Measurements from ENCODE around the gene FZR1. TPM values are rescaled to one million over a fixed set of nuclear protein-coding genes. Genes with fewer than 3 reads are reported as not detected.
"Not testable (repeated sequence)": the region's sequence is repeated elsewhere in the genome, so short reads cannot be mapped to it uniquely, and the experiment has no call there.

FZR1 gene
- total RNA-seq, 1 experiment from 2014 or later: 48.2 TPM

DNA sequence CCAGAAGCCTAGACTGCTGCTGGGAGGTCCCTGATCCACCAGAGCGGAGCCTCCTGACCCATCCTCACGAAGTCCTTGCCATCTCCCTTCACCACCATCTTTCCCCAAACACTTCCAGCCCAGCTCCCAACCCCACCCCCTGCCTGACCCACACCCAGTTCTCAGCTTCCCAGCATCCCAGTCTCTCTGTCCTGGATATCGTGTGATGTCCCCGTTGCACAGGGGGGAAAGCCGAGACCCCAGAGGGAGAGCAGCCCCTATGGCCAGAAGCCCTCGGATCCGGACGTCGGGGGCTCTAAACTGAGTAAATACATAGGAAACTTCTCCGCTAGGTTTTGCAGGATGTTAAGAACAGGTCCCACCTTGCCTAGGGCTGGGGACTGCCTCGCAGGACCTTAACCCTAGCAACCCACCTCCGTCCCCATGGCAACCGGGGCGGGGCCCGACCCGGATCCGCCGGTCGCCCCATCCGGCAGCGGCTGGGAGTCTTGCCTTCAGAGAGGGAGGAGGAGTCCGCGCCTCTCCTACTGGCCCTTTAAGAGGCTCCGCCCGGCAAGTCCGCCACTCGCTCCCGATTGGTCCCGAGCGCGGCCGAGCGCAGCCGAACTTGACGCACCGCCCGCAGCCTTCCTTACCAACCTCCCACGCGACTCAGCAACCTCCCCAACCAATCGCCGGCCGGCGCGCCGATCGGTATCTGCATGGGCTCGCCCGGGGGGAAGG is 66.2 kb downstream of the FZR1 start:
- peak; percentile 99 for DNase-seq (ENCODE audit: low read depth)

DNA sequence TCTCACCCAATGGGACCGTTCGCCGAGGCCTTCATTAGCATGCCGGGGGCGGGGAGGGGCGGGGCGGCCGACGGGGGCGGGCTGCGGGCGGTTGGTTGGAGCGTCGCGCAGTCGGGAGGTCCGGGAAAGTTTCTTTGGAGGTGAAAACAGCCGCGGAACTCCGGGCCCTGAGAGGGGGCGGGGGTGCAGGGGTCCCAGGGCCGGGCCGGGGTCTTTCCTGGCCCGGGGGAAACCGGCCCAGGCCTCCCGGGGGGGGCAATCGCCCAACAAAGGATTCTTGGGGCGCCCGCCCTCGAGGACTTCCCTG is 66.7 kb downstream of the FZR1 start, which contains the start of gene HMG20B:
Gene HMG20B (plus strand): TSS at position 90 of the 307 bp plus-strand sequence. CDS start 366 bp downstream, outside the sequence.
- no peak for DNase-seq (ENCODE audit: low read depth)

DNA sequence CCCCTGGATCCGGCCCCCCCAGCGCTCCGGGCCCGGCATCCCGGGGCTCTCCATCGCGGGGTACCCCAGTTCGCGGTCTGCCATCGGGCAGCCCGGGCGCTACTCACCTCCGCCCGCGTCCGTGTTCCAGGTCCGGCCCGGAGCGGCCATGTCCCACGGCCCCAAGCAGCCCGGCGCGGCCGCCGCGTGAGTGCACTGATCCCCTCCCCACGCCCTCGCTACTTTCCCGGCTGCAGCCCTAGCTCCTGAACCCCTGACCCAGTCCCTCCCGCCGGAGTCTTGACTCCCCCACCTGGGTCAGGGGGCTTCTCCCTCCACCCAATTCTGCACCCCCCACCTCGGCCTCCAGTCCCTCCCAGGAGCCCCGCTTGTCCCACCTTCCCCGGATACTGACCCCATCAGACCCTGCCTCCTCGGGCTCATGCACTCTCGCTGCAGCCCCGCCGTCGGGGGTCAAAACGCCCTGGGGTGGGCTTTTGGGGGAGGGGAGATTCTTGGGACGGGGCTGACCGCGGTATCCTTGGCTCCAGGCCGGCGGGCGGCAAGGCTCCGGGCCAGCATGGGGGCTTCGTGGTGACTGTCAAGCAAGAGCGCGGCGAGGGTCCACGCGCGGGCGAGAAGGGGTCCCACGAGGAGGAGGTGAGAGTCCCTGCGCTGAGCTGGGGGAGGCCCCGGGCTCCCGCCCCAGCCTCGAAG is 67.2 kb downstream of the FZR1 start:
- DNase-seq (ENCODE audit: low read depth): no peak

DNA sequence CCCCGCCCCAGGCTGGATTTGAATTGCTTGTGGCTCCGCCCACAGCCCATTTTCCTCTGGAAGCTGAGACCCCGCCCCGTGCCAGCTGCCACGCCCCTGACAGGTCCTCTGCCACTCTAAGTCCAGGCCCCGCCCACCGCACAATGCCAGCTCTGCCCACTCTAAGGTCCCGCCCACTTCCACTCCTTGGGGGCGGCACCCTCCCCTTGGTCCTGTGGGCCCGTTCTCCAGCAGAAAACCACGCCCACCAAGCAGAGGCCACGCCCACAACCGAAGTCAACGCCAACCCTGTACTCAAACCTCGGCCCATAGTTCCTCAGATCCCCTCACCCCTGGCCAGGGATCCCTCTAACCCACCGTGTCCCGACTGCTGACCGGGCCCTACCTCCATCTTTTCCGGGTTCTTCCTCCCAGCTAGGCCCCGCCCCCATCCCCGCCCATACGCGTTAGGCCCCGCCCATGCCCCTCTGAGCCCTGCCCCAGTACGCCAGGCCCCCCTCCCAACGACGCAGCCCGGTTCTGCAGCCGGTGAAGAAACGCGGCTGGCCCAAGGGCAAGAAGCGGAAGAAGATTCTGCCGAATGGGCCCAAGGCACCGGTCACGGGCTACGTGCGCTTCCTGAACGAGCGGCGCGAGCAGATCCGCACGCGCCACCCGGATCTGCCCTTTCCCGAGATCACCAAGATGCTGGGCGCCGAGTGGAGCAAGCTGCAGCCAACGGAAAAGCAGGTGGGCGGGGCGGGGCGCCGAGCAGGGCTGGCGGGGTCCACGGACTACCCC is 67.9 kb downstream of the FZR1 start:
- DNase-seq (ENCODE audit: low read depth): peak; percentile 97

DNA sequence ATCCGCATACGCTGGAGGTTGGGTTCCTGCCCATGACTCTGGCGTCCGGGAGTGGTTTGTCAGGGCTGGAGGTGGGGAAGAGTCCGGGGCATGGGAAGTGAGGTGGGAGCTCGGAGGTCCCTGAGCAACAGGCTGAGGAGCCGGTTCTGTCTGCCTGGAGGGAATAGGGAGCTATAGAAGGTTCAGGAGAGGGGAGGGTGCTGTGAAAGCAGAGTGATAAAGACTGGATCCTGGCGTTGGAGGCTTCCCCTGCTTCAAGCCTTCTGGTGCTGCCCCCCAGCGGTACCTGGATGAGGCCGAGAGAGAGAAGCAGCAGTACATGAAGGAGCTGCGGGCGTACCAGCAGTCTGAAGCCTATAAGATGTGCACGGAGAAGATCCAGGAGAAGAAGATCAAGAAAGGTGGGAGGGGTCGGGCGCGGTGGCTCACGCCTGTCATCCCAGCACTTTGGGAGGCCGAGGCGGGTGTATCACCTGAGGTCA is 69.2 kb downstream of the FZR1 start:
- DNase-seq (ENCODE audit: low read depth): peak; percentile 52

DNA sequence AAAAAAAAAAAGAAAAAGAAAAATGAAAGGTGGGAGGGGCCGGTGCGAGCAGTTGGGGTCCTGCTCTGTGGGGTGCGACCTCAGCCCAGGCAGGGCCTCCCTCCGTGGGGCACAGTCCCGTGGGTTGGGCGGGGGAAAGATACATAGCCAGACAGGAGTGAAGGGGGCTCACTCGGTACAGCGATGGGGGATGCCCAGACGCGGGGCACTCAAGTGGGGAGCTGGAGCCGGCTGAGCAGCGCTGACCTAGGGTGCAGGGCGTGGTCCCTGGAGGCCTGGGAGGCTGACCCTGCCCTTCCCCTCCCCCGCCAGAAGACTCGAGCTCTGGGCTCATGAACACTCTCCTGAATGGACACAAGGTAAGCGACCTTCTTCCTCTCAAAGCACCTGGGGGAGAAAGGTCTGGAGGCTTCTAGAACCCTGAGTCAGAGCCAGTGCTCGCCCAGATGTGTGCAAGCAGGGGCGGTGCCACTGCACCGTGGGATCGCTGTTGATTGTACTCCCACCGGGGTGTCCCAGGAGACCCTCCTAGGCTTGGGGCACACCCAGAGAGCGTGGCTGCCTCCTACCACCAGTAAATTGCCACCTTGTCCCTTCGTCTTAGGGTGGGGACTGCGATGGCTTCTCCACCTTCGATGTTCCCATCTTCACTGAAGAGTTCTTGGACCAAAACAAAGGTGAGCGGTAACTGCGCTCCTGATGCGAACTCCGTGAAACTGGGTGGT is 70.0 kb downstream of the FZR1 start:
- no peak for DNase-seq (ENCODE audit: low read depth)

DNA sequence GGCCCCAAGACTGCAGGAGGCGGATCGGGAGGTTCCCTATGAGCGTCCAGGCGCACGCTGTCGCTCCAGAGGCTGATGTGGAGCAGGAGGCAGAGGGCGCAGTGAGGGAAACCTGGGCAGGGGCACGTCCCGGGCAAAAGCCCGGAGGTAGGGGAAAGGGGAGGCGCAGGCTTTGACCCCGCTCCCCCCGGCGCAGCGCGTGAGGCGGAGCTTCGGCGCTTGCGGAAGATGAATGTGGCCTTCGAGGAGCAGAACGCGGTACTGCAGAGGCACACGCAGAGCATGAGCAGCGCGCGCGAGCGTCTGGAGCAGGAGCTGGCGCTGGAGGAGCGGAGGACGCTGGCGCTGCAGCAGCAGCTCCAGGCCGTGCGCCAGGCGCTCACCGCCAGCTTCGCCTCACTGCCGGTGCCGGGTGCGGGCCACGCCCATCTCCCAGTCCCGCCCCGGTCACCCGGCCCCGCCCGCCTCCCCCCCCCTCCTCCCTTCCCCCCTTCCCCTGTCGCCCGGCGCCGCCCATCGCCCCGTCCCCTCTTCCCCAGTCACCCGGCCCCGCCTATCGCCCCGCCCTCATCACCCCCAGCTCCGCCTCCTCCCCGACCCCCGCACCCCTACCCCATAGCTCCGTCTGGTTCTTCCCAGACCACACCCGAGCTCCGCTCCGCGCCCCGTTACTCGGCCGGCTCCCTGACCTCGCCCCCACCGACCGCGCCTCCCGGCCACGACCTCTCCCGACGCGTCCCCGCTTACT is 70.8 kb downstream of the FZR1 start:
- no peak for DNase-seq (ENCODE audit: low read depth)

DNA sequence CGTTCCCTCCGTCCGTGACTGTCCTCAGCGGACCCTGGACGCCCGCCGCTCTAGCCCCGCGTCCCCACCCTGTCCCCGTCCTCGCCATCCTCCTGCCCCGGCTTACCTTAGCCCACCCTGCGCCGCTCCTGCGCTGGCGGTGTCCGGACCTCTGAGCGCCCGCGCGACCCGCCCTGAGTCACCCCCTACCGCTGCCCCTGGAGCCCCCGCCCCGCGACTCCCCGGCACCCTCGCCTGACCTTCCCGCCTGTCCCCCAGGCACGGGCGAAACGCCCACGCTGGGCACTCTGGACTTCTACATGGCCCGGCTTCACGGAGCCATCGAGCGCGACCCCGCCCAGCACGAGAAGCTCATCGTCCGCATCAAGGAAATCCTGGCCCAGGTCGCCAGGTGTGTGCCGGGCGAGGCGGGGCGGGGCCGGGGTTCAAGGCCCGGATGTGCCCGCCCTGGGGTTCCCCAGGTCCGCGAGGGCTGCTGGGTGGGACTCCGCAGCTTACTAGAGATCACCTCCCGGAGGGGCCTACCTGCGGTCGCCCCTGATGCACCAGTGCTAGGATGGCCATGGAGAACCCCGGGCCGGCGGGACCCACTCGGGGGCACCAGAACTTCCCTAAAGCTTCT is 71.7 kb downstream of the FZR1 start:
- no peak for DNase-seq (ENCODE audit: low read depth)

DNA sequence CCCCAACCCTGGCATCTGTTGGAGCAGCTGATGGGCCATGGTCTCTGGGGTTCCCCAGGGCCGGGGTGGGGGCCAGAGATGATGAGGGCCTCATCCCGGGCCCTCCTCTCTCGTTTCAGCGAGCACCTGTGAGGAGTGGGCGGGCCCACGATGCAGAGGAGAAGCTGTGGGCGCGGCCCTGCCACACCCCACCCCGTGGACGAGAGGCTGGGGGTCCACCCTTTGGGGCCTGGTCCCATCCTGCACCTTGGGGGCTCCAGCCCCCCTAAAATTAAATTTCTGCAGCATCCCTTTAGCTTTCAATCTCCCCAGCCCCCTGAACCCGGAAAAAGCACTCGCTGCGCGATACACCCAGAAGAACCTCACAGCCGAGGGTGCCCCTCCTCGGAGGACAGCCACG is 72.3 kb downstream of the FZR1 start:
- DNase-seq (ENCODE audit: low read depth): no peak

DNA sequence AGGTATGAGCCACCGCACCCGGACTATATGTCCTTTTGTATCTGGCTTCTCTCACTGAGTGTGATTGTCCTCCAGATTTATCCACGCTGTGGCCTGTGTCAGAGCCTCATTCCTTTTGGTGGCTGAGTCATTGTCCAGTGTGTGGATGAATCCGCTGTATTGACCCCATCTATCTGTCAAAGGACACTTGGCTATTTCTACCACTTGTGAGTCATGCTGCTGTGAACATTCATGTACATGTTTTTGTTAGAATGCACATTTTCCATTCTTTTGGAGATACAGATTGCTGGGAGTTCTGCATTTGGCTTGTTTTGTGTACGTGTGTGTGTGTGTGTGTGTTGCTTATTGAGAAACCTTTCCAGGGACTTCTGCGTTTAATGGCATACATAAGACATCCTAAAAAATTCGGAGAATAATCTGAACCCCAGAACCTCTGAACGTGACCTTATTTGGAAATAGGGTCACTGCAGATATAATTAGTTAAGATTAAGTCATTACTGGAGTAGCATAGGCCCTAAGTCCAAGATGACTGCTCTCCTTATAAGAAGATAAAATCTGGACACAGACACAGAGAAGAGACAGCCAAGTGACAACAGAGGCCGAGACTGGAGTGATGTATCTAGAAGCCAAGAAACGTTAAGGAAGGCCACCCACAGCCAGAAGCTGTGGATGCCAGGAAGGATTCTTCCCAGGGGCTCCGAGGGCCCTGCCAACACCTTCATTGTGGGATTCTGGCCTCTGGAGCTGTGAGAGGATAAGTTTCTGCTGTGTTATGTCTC is 74.2 kb downstream of the FZR1 start:
- DNase-seq (ENCODE audit: low read depth): peak; percentile 97

DNA sequence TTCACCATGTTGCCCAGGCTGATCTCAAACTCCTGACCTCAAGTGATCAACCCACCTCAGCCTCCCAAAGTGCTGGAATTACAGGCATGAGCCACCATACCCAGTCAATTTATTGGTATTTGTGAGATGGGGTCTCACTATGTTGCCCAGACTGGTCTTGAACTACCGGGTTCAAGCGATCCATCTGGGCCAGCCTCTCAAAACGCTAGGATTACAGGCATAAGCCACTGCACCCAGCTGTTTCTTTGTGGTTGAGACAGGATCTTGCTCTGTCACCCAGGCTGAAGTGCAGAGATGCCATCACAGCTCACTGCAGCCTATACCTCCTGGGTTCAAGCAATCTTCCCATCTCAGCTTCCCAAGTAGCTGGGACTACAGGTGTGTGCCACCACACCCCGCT is 75.7 kb downstream of the FZR1 start:
- not testable (repeated sequence) for DNase-seq (ENCODE audit: low read depth)

DNA sequence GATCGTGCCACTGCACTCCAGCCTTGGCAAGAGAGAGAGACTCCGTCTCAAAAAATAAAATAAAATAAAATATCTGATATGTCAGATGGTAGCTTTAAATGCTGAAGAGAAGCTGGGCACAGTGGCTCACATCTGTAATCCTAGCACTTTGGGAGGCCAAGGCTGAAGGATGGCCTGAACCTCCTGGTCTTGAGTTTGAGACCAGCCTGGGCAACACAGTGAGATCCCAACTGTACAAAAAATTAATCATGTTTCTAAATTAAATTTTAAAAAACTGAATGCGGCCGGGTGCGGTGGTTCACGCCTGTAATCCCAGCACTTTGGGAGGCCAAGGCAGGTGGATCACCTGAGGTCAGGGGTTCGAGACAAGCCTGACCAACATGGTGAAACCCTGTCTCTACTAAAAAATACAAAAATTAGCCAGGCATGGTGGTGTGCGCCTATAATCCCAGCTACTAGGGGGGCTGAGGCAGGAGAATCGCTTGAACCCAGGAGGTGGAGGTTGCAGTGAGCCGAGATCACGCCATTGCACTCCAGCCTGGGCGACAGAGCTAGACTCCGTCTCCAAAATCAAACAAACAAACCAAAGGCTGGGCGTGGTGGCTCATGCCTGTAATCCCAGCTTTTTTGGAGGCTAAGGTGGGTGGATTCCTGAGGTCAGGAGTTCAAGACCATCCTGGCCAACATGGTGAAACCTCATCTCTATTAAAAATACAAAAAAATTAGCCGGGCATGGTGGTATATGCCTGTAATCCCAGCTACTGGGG is 78.1 kb downstream of the FZR1 start:
- not testable (repeated sequence) for DNase-seq (ENCODE audit: low read depth)

DNA sequence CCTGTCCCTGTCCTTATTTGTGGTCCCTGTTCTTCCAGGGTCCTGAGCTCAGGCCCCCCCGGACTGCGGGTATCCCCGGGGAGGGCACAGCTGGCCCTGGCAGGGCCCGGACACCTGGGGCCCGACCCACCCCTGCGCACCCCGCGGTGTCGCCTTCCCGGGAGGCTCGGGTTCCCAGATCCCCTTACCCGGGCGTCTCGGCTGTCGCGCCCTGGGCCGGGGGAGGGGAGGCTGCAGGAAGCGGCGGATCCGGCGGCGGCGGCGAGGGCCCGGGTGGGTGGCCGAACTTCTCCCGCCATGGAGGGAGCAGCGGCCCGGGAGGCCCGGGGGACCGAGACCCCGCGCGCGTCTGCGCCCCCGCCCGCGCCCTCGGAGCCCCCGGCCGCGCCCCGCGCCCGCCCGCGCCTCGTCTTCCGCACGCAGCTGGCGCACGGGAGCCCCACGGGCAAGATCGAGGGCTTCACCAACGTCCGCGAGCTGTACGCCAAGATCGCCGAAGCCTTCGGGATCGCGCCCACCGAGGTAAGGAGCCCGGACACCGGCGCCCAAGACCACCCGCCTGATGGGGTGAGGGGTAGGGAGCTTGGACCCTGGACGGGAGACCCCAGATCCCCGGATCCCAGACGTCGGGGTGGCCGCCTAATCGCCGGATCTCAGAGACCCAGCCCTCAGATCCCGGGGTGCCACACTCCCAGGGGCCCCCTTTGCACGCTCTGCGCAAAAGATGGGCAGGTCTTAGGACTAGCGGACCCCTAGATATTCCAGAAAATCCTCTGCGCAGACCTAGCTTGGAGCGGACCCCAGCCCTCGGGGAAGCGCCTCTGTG is 79.4 kb downstream of the FZR1 start, which contains the start of gene GIPC3:
Gene GIPC3 (plus strand): TSS at position 178 of the 826 bp plus-strand sequence. CDS start 120 bp downstream, at position 298.
- DNase-seq (ENCODE audit: low read depth): no peak

DNA sequence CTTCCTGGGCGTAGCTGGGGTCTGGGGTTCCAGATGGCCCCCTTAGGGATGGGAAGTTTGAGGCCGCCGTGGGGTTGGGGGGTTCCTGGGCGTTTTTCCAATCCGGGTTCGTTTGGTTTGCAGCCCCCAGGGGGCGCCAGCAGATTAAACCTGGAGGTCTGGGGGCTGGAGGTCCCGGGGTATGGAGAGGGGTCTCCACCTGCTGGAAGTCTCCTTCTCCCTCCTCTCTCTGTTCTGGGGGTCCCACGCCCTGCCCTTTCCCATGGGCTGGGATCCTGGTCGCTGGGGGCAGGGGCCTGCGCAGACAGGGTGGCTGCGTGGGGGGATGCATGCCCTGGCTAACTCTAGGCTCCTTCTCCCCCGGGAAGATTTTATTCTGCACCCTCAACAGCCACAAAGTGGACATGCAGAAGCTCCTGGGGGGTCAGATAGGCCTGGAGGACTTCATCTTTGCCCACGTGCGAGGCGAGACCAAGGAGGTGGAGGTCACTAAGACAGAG is 80.1 kb downstream of the FZR1 start:
- no peak for DNase-seq (ENCODE audit: low read depth)

DNA sequence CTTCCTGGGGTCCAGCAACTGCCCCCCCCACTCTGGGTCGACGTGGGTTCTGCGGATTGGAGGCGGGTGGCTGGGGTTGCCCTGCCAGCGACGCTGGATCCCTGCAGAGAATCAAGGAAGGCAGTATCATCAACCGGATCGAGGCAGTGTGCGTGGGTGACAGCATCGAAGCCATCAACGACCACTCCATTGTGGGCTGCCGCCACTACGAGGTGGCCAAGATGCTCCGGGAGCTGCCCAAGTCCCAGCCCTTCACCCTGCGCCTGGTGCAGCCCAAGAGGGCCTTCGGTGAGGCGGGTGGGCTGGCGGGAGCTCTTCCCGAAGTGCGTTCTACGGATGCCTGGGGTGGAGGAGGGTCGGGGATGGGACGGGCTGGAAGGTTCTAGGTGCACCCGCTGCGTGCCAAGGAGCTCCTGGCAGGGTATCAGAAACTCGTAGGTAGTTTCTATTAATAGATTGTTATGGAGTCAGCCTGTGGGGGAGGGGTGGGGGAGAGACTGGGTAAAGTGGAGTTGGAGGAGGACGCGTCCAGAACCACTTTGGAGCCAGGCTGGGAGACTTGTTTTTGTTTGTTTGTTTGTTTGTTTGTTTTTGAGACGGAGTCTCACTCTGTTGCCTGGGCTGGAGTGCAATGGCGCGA is 80.7 kb downstream of the FZR1 start:
- DNase-seq (ENCODE audit: low read depth): no peak
